Left lung (tissue), 10 donors: Measurements from ENCODE around the gene TFF1. TPM values are rescaled to one million over a fixed set of nuclear protein-coding genes. Genes with fewer than 3 reads are reported as not detected.

Experiments
- ATAC-seq: fragments of 200-7000 bp; cut with Tn5 transposase; one replicate; pipeline ENCODE4 v1.9.1; 2020; ENCODE audit warnings: moderate library complexity
- DNase-seq, 4 donors: peaks; one replicate each; pipeline ENCODE4 v3.0.0-alpha.2; 2013 to 2020
- H3K27ac ChIP-seq, 2 donors: fragments of 200-600 bp; sonication (generic) in 1 of 2; one replicate each; pipeline versions ENCODE4 v1.5.0 to v1.8.0; 2020 to 2021
- H3K27me3 ChIP-seq, 2 donors: fragments of 200-600 bp; sonication (generic) in 1 of 2; one replicate each; pipeline versions ENCODE4 v1.5.0 to v1.8.0; 2020 to 2021
- H3K36me3 ChIP-seq, 2 donors: fragments of 200-600 bp; sonication (generic) in 1 of 2; one replicate each; pipeline versions ENCODE4 v1.5.0 to v1.8.0; 2020 to 2021
- H3K4me1 ChIP-seq, 2 donors: fragments of 200-600 bp; one replicate each; pipeline ENCODE4 v1.8.0; 2021
- H3K4me3 ChIP-seq, 2 donors: fragments of 200-600 bp; sonication (generic) in 1 of 2; one replicate each; pipeline versions ENCODE4 v1.5.0 to v1.8.0; 2020 to 2021; ENCODE audit warnings: mild to moderate bottlenecking in 1 of 2
- H3K9me3 ChIP-seq, 2 donors: fragments of 200-600 bp; sonication (generic) in 1 of 2; one replicate each; pipeline versions ENCODE4 v1.5.0 to v1.8.0; 2020 to 2021
- CTCF ChIP-seq, 2 donors: fragments of 200-600 bp; sonication (generic) in 1 of 2; IDR thresholded peaks; one replicate each; pipeline versions ENCODE4 v1.5.0 to v1.8.0; 2021; ENCODE audit warnings: antibody characterized with exemption in 2 of 2
- intact Hi-C, 2 donors: fragments of 100-400 bp; cut with DNase I; formaldehyde crosslinking; loops; one replicate each; pipeline versions ENCODE4 v1.11.2 to v1.14.2; 2022
- polyA plus RNA-seq, 6 donors: library from polyadenylated mRNA; unstranded; fragments of 120-200 nt; gene quantifications; one replicate each; pipeline ENCODE4 v1.2.1, GENCODE V29; 2013; ENCODE audit not compliant: insufficient read length in 6 of 6
- total RNA-seq, 2 donors: library from RNA; stranded (reverse); fragmentation: NEBNext Ultra II Directional; extraction: Animal tissue kit (Norgen Biotek cat#: 25700); gene quantifications; one replicate each; pipeline ENCODE4 v1.2.1, GENCODE V29; 2021
- donor health status: DM: no; HTN: yes; CAD: no.
- donor health status: DM: no; HTN: no; CAD: no.

TFF1 gene
- total and polyA plus RNA-seq, 8 donors: not detected

GRCh38 chr21:42377951-42378340, 11.6 kb upstream of the TFF1 start:
- Histone ChIP-seq H3K9me3 (peaks cover 0 to 9% of the 10 kb centered on the region in 2 donors), H3K27ac (no peak overlapping the region), H3K27me3 (peaks cover 0 to 19% of the 10 kb centered on the region in 2 donors), H3K4me3 (no peak overlapping the region), H3K36me3 (no peaks in the 10 kb centered on the region), H3K4me1 (no peaks in the 10 kb centered on the region)
- no peak for TF ChIP-seq CTCF (IDR thresholded peaks at IDR 0.05)
- ATAC-seq (no peak), DNase-seq (no peak)
- intact Hi-C loops: no loop called here

GRCh38 chr21:42377211-42377950, 11.0 kb upstream of the TFF1 start:
- intact Hi-C loops: no loop called here
- TF ChIP-seq CTCF (IDR thresholded peaks at IDR 0.05): no peak
- no peaks in the 10 kb centered on the region for H3K4me1 ChIP-seq

GRCh38 chr21:42376338-42376982, 10.1 kb upstream of the TFF1 start:
- Histone ChIP-seq H3K36me3 (no peaks in the 10 kb centered on the region), H3K4me3 (no peak overlapping the region), H3K27ac (no peak overlapping the region), H3K27me3 (peaks cover 0 to 19% of the 10 kb centered on the region in 2 donors), H3K9me3 (peaks cover 0 to 2% of the 10 kb centered on the region in 2 donors), H3K4me1 (no peaks in the 10 kb centered on the region)
- peak; percentile 70 for ATAC-seq
- peak in 2 of 4 donors; percentile 30 to 69 for DNase-seq
- intact Hi-C loops: no loop called here
- TF ChIP-seq CTCF (IDR thresholded peaks at IDR 0.05): no peak

More at GRCh38 chr21:42377211-42377950, 11.0 kb upstream of the TFF1 start:
- Histone ChIP-seq H3K27ac (no peak overlapping the region), H3K4me3 (no peak overlapping the region), H3K9me3 (peaks cover 0 to 9% of the 10 kb centered on the region in 2 donors), H3K27me3 (peaks cover 0 to 19% of the 10 kb centered on the region in 2 donors), H3K36me3 (no peaks in the 10 kb centered on the region)
- ATAC-seq (no peak), DNase-seq (peak in 1 of 4 donors; percentile 58)

- peaks cover 0 to 19% of the 10 kb centered on the region in 2 donors for H3K27me3 ChIP-seq
- no peak overlapping the region for H3K27ac ChIP-seq
- peak in 1 of 4 donors; percentile 32 for DNase-seq
- intact Hi-C loops: no loop called here
- H3K9me3 ChIP-seq: no peaks in the 10 kb centered on the region
- TF ChIP-seq CTCF (IDR thresholded peaks at IDR 0.05): no peak
- H3K36me3 ChIP-seq: no peaks in the 10 kb centered on the region
- no peak for ATAC-seq
- no peak overlapping the region for H3K4me3 ChIP-seq
- H3K4me1 ChIP-seq: no peaks in the 10 kb centered on the region
These were observed 9.6 kb upstream of the TFF1 start for GRCh38 chr21:42375966-42376337.

- no peaks in the 10 kb centered on the region for H3K36me3 ChIP-seq
- intact Hi-C loops: no loop called here
- DNase-seq (peak in 1 of 4 donors; percentile 57), ATAC-seq (no peak)
- TF ChIP-seq CTCF (IDR thresholded peaks at IDR 0.05): no peak
- no peaks in the 10 kb centered on the region for H3K4me1 ChIP-seq
- no peaks in the 10 kb centered on the region for H3K9me3 ChIP-seq
- no peak overlapping the region for H3K4me3 ChIP-seq
- no peak overlapping the region for H3K27ac ChIP-seq
- H3K27me3 ChIP-seq: peaks cover 0 to 19% of the 10 kb centered on the region in 2 donors
These were observed 9.2 kb upstream of the TFF1 start for GRCh38 chr21:42375506-42375905.
